Peyer's patch (tissue), 4 donors: ENCODE measurements around the gene APEX2. TPM values are rescaled to one million over a fixed set of nuclear protein-coding genes. Genes with fewer than 3 reads are reported as not detected.

Experiments
- DNase-seq, 3 donors: peaks; one replicate each; pipeline ENCODE4 v3.0.0-alpha.2; 2017 to 2019
- H3K27ac ChIP-seq, 4 donors: fragments of 200-600 bp; sonication (generic); one replicate each; pipeline ENCODE4 v1.5.1; 2016 to 2019
- H3K27me3 ChIP-seq, 2 donors: fragments of 200-600 bp; sonication (generic); one replicate each; pipeline ENCODE4 v1.5.1; 2019
- H3K36me3 ChIP-seq, 3 donors: fragments of 200-600 bp; sonication (generic); one replicate each; pipeline ENCODE4 v1.5.1; 2016 to 2019
- H3K4me1 ChIP-seq, 4 donors: fragments of 200-600 bp; sonication (generic); one replicate each; pipeline ENCODE4 v1.5.1; 2016 to 2019
- H3K4me3 ChIP-seq, 4 donors: fragments of 200-600 bp; sonication (generic); 1 replicate in 3 of 4; 2 replicates in 1 of 4; pipeline ENCODE4 v1.5.1; 2016 to 2019; ENCODE audit warnings: mild to moderate bottlenecking in 1 of 4
- H3K9me3 ChIP-seq, 4 donors: fragments of 200-600 bp; sonication (generic); one replicate each; pipeline ENCODE4 v1.5.1; 2016 to 2019; ENCODE audit warnings: mild to moderate bottlenecking in 1 of 4
- POLR2A ChIP-seq, 2 donors: fragments of 450-650 bp; IDR thresholded peaks; one replicate each; pipeline ENCODE4 v1.5.1; 2017; ENCODE audit warnings: antibody characterized with exemption in 2 of 2, mild to moderate bottlenecking in 2 of 2, moderate library complexity in 2 of 2
- total RNA-seq, 4 donors: library from RNA; depleted of rRNA; stranded (reverse); fragments of >200 nt; gene quantifications; one replicate each; pipeline ENCODE4 v1.1.0, GENCODE V29; 2016
- TF ChIP-seq, protein P1 (sequence below), 6 experiments: fragments of 450-650 bp in 4 of 6; fragments of 200-600 bp in 2 of 6; sonication (generic) in 1 of 6; IDR thresholded peaks; one replicate each; pipeline ENCODE4 v1.5.1; 2017 to 2019; ENCODE audit warnings: antibody characterized with exemption in 6 of 6, mild to moderate bottlenecking in 3 of 6, moderate library complexity in 1 of 6

APEX2 gene
- total RNA-seq, 4 donors from 2014 or later, result 12.4 to 17.8 (median 15.7) TPM

DNA sequence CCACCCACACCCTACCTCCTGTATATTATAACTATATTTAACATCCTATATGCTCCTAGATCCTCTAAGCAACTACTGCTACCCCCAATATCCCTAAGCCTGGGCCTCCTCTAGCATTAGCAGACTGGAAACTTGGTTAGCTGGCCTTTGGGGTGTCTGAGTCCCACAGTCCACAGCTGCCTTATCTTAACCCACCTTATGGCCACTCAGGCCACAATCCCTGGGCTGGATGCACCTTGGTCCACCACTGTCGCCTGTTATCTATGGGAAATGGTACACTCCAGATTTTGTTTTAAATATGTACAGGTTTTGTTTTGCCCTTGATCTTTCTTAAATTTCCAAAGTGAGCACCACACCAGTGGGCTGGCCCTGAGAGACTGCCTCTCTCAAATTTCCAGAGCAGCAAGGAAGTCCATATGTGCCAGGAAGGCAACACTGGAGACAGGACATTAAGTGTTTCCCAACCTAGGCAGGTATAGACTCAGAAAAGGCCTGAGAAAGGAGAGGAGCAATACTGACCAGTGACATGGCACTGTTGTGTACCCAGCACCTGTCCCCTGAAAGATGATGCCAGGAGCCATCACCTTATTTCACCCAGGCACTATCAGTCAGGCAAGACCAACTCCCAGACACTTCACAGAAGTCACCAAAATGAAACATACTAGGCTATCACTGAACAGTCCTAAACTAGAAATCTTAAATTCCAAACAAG, 7.1 kb upstream of the APEX2 start:
- H3K36me3 ChIP-seq, result no peaks in the 10 kb centered on the region
- no peaks in the 10 kb centered on the region for H3K9me3 ChIP-seq
- no peaks in the 10 kb centered on the region for H3K27me3 ChIP-seq
- TF ChIP-seq, protein P1, sequence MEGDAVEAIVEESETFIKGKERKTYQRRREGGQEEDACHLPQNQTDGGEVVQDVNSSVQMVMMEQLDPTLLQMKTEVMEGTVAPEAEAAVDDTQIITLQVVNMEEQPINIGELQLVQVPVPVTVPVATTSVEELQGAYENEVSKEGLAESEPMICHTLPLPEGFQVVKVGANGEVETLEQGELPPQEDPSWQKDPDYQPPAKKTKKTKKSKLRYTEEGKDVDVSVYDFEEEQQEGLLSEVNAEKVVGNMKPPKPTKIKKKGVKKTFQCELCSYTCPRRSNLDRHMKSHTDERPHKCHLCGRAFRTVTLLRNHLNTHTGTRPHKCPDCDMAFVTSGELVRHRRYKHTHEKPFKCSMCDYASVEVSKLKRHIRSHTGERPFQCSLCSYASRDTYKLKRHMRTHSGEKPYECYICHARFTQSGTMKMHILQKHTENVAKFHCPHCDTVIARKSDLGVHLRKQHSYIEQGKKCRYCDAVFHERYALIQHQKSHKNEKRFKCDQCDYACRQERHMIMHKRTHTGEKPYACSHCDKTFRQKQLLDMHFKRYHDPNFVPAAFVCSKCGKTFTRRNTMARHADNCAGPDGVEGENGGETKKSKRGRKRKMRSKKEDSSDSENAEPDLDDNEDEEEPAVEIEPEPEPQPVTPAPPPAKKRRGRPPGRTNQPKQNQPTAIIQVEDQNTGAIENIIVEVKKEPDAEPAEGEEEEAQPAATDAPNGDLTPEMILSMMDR (IDR thresholded peaks at IDR 0.05), result no peak
- no peak for TF ChIP-seq POLR2A (IDR thresholded peaks at IDR 0.05)
- no peak overlapping the region for H3K27ac ChIP-seq
- no peaks in the 10 kb centered on the region for H3K4me1 ChIP-seq
- no peak overlapping the region for H3K4me3 ChIP-seq
- DNase-seq, result no peak

DNA sequence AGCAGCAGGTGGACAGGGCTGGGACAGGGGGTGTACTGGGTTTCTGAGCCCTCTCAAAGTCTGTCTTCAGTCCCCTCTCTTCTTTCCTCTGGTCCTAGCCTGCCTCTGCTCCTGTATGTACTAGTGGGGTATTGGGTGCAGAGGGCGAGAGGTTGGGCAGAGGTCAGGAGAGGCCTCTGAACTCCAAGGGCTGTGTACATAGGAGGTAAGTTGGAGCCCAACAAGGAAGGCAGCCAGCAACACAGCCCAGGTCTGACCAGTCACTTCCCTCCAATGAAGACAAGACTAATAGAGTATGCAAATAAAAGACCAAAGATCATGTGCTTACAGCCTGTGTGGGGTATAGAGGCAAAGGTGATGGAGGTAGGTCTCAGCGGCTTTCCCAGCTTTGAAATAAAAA, 6.1 kb upstream of the APEX2 start, which contains the start of gene PFKFB1:
PFKFB1 (minus strand) TSS at position 90 of the 400 bp plus-strand sequence. CDS start 181 bp downstream, outside the sequence.
- H3K4me3 ChIP-seq, result no peak within 1 kb of the TSS
- TF ChIP-seq POLR2A (IDR thresholded peaks at IDR 0.05), result no peak
- TF ChIP-seq, protein P1 (IDR thresholded peaks at IDR 0.05), result no peak
- no peak for DNase-seq
- H3K27ac ChIP-seq, result no peak within 1 kb of the TSS
- H3K36me3 ChIP-seq, result no peaks in the 10 kb centered on the region
- no peaks in the 10 kb centered on the region for H3K4me1 ChIP-seq
- no peaks in the 10 kb centered on the region for H3K27me3 ChIP-seq
- no peaks in the 10 kb centered on the region for H3K9me3 ChIP-seq

DNA sequence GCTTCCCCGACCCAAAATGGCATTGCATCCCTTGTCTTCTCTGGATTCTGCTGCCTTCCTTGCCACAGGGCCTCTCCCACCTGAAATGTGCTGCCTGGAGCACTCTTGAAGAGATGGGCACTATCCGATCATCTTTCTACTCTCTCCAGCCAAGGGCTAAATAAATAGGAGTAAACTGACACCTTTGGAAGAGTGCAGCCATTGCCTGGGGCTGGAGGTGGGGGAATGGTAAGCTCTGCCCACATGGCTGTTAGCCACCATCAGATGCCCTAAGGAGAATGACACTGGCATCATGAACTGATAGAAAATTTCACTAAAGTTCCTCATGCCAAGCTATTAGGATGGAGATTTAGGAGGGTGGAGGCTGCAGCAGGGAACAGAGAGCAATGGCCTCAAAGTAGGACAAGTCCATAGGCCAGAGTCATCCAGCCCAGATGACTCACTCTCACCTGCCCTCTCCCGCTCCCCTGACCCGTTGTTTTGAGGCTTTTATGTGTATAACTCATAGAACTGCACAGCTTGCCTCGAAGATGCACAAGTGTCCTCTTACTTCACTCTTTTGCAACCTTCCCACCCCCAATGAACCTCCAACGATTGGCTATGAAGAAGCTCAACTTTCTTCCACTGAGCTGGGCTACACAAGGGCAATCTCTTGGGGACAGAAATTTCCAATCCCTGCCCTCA, 5.4 kb upstream of the APEX2 start:
- TF ChIP-seq, protein P1 (IDR thresholded peaks at IDR 0.05), result no peak
- TF ChIP-seq POLR2A (IDR thresholded peaks at IDR 0.05), result no peak
- Histone ChIP-seq H3K27ac (no peak overlapping the region), H3K4me3 (no peak overlapping the region), H3K36me3 (no peaks in the 10 kb centered on the region), H3K27me3 (no peaks in the 10 kb centered on the region), H3K9me3 (no peaks in the 10 kb centered on the region), H3K4me1 (no peaks in the 10 kb centered on the region)
- no peak for DNase-seq

DNA sequence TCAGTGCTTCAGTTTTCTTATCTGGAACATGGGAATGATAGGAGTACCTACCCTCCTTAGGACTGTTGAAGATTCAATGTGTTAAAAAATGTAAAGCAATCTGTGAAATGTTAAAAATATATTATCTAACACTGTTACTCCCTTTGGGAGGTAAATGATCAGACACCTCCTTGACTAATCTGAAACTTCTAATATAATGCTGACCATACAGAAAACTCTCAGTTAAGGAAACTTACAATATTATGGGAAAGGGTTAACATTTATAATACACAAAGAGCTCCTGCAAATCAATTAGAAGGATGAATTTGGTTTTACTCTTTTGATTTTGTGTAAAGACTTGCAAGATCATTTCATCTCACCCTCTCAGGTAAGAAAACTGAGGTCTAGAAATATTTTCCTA, 4.5 kb upstream of the APEX2 start:
- H3K4me1 ChIP-seq, result no peaks in the 10 kb centered on the region
- no peak for TF ChIP-seq POLR2A (IDR thresholded peaks at IDR 0.05)
- TF ChIP-seq, protein P1 (IDR thresholded peaks at IDR 0.05), result no peak
- no peaks in the 10 kb centered on the region for H3K9me3 ChIP-seq
- H3K27me3 ChIP-seq, result no peaks in the 10 kb centered on the region
- H3K36me3 ChIP-seq, result no peaks in the 10 kb centered on the region
- no peak overlapping the region for H3K27ac ChIP-seq
- DNase-seq, result no peak
- H3K4me3 ChIP-seq, result no peak overlapping the region

DNA sequence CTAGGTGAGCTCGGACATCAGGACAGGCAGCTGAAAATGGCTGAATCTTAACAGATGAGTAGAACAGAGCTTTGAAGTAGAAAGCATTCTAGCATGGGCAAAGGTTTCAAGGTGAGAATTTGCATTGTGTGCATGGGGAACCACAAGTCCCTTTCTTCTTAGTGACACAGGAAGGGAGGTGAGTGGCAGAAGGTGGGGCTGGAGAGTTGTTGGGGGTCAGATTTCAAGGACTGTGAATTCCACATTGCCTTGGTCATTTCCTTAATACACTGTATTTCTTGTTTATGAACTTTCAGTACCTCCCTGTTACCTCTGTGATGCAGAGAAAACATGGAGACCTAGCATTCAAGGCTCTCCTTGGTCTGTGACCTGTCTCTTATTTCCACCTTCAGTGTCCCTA, 4.1 kb downstream of the APEX2 start:
- TF ChIP-seq, protein P1 (IDR thresholded peaks at IDR 0.05), result no peak
- no peak for TF ChIP-seq POLR2A (IDR thresholded peaks at IDR 0.05)
- no peak overlapping the region for H3K27ac ChIP-seq

More for the DNA sequence above, 4.1 kb downstream of the APEX2 start:
- H3K36me3 ChIP-seq, result peaks cover 0 to 20% (median 0%) of the 10 kb centered on the region in 3 donors
- no peak for DNase-seq
- no peaks in the 10 kb centered on the region for H3K9me3 ChIP-seq
- H3K4me3 ChIP-seq, result no peak overlapping the region
- H3K27me3 ChIP-seq, result no peaks in the 10 kb centered on the region
- H3K4me1 ChIP-seq, result peaks cover 0 to 8% (median 2%) of the 10 kb centered on the region in 4 donors
